Common myeloid progenitor, CD34-positive (primary cell): ENCODE results near the gene R3HDM1.
"Not testable (repeated sequence)": the region's sequence is repeated elsewhere in the genome, so short reads cannot be mapped to it uniquely, and the experiment has no call there.

Source experiments
- CTCF ChIA-PET: fragments of 350-600 bp; sonication (Branson Sonifier 250); formaldehyde crosslinking; loops from one replicate; lab custom pipeline; 2021; ENCODE audit warnings: antibody characterized with exemption; lab: Charles Lee
- POLR2A ChIA-PET: fragments of 350-600 bp; sonication (Branson Sonifier 250); formaldehyde crosslinking; loops from one replicate; lab custom pipeline; 2021; ENCODE audit warnings: antibody characterized with exemption; lab: Charles Lee
- DNase-seq, 3 donors: peaks; one replicate each; pipeline versions ENCODE4 v3.0.0 to v3.0.0-alpha.2; 2013
- H3K27ac ChIP-seq, 2 experiments: 1 replicate in 1 of 2; 2 replicates in 1 of 2; pipeline ENCODE4 v1.7.0; 2013; ENCODE audit warnings: inconsistent platforms in 2 of 2, low read length in 2 of 2, mild to moderate bottlenecking in 2 of 2, low read depth in 1 of 2, moderate library complexity in 1 of 2; ENCODE audit not compliant: severe bottlenecking in 2 of 2, insufficient read depth in 1 of 2, poor library complexity in 1 of 2
- H3K27me3 ChIP-seq, 5 experiments: replicated peaks in 2 of 5; 1 replicate in 3 of 5; 2 replicates in 2 of 5; pipeline versions ENCODE4 v1.6.1 to v1.7.0; 2013; ENCODE audit warnings: low read length in 4 of 5, mild to moderate bottlenecking in 2 of 5, moderate library complexity in 2 of 5, inconsistent platforms in 1 of 5; ENCODE audit not compliant: insufficient read depth in 5 of 5, control insufficient read depth in 4 of 5
- H3K36me3 ChIP-seq, 4 experiments: 1 replicate in 2 of 4; 2 replicates in 2 of 4; pipeline versions ENCODE4 v1.6.1 to v1.7.0; 2013; ENCODE audit warnings: low read length in 3 of 4, control low read depth in 1 of 4, mild to moderate bottlenecking in 1 of 4; ENCODE audit not compliant: control insufficient read depth in 4 of 4, insufficient read depth in 4 of 4
- H3K4me1 ChIP-seq, 4 experiments: 1 replicate in 3 of 4; 2 replicates in 1 of 4; pipeline versions ENCODE4 v1.6.1 to v1.7.1; 2013; ENCODE audit warnings: low read length in 3 of 4, mild to moderate bottlenecking in 3 of 4, control low read depth in 1 of 4, inconsistent platforms in 1 of 4, moderate library complexity in 1 of 4; ENCODE audit not compliant: control insufficient read depth in 4 of 4, insufficient read depth in 4 of 4; ENCODE audit errors: control extremely low read depth in 1 of 4
- H3K4me3 ChIP-seq, 7 experiments: 1 replicate in 4 of 7; 2 replicates in 3 of 7; pipeline versions ENCODE4 v1.5.1 to v1.7.0; 2013; ENCODE audit warnings: mild to moderate bottlenecking in 7 of 7, low read length in 6 of 7, moderate library complexity in 6 of 7, inconsistent platforms in 2 of 7, low read depth in 2 of 7, control low read depth in 1 of 7; ENCODE audit not compliant: insufficient read depth in 4 of 7, control insufficient read depth in 1 of 7; ENCODE audit errors: extremely low read depth in 1 of 7
- H3K9me3 ChIP-seq, 5 experiments: 1 replicate in 4 of 5; 2 replicates in 1 of 5; pipeline versions ENCODE4 v1.6.1 to v1.7.1; 2013; ENCODE audit warnings: low read length in 4 of 5, mild to moderate bottlenecking in 2 of 5, inconsistent platforms in 1 of 5, low read depth in 1 of 5, moderate library complexity in 1 of 5; ENCODE audit not compliant: control insufficient read depth in 4 of 5, insufficient read depth in 2 of 5; ENCODE audit errors: control extremely low read depth in 1 of 5
- WGBS: methylation state at CpG from one replicate; pipeline ENCODE4 v1.1.5; 2013; ENCODE audit not compliant: insufficient coverage; 5-methylcytosine and 5-hydroxymethylcytosine counted together

The R3HDM1 gene

DNA sequence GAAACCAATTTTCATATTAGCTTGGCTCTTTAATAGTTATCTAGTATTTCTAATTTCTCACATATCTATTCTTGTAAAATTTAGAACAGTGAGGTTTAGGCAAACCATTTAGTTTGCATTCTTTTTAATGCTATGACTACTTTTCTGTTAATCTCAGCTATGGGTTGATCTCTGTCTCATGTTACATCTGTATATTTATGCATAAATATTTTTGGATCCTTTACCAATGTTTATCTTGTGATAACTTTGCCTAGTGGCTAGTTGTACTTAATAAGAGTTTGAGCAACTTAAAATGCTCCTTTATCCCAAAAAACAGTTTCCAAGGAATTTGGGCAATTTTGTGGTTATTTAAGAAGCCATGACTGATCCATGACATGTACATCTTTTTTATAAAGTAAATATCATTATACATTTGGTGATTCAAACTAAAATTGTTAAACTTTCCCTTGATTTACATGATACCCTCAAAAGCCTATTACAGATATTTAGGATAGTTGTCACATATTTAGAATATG is 86.3 kb downstream of the R3HDM1 start:
- ChIA-PET POLR2A (no interaction called here), CTCF (no interaction called here)
- no peaks in the 10 kb centered on the region for H3K4me1 ChIP-seq
- H3K36me3 ChIP-seq = peaks cover 2 to 9% (median 4%) of the 10 kb centered on the region in 4 experiments
- H3K4me3 ChIP-seq = no peak overlapping the region
- H3K27ac ChIP-seq = no peak overlapping the region
- no peaks in the 10 kb centered on the region for H3K27me3 ChIP-seq
- no peaks in the 10 kb centered on the region for H3K9me3 ChIP-seq
- no peak for DNase-seq

- ChIA-PET POLR2A (no interaction called here), CTCF (no interaction called here)
Measured at GRCh38 chr2:135620198-135620597, 88.9 kb downstream of the R3HDM1 start.

GRCh38 chr2:135629520-135629919 is 98.2 kb downstream of the R3HDM1 start:
- Histone ChIP-seq H3K36me3 (peaks cover 0 to 15% (median 5%) of the 10 kb centered on the region in 4 experiments), H3K4me1 (no peaks in the 10 kb centered on the region), H3K27ac (no peak overlapping the region), H3K9me3 (no peaks in the 10 kb centered on the region), H3K4me3 (no peak overlapping the region), H3K27me3 (no peaks in the 10 kb centered on the region)
- DNase-seq = no peak
- ChIA-PET POLR2A (no interaction called here), CTCF (no interaction called here)

More at GRCh38 chr2:135620198-135620597, 88.9 kb downstream of the R3HDM1 start:
- Histone ChIP-seq H3K36me3 (peaks cover 0 to 27% (median 9%) of the 10 kb centered on the region in 4 experiments), H3K9me3 (no peaks in the 10 kb centered on the region), H3K27me3 (no peaks in the 10 kb centered on the region), H3K27ac (no peak overlapping the region), H3K4me3 (no peak overlapping the region), H3K4me1 (no peaks in the 10 kb centered on the region)
- no CpG with 5 or more reads among the region's 1 CpG for WGBS
- DNase-seq = no peak

DNA sequence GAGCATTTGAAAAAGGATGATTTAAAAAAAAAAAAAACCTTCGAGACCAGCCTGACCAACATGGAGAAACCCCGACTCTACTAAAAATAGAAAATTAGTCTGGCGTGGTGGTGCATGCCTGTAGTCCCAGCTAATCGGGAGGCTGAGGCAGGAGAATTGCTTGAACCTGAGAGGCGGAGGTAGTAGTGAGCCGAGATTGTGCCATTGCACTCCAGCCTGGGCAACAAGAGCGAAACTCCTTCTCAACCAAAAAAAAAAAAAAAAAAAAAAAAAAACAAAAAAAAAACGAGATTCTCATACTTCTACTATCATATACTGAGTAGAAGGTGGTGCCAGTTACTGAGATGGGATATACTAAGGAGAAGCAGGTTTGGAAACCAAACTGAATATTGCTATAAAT is 98.8 kb downstream of the R3HDM1 start:
- H3K4me3 ChIP-seq, DNase-seq, CTCF ChIA-PET, H3K27ac ChIP-seq, H3K9me3 ChIP-seq, H3K27me3 ChIP-seq, POLR2A ChIA-PET, H3K36me3 ChIP-seq, H3K4me1 ChIP-seq: not testable (repeated sequence)
- 98% methylated on average over 4 of the region's 8 CpGs for WGBS

DNA sequence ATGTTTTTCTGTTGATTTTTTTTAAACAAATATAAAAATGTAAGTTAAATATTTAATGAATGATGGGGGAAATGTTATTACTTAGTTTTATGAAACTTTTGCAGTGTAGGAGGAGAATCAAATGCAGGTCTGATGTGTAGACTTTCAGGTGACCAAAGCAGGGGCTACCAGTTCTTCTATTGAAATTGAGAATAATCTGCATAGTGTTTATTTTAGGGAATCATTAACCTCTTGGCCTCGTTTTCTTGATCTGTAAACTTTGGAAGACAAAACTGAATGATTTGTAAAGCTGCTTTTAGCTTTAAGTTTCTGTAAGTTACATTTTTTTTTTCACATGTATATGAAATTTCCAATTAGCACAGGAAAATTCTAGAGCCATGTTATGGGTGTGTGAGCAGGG is 99.2 kb downstream of the R3HDM1 start:
- Histone ChIP-seq H3K4me3 (no peak overlapping the region), H3K27ac (no peak overlapping the region), H3K36me3 (peaks cover 2 to 9% (median 5%) of the 10 kb centered on the region in 4 experiments), H3K4me1 (no peaks in the 10 kb centered on the region), H3K27me3 (no peaks in the 10 kb centered on the region), H3K9me3 (no peaks in the 10 kb centered on the region)
- no peak for DNase-seq
- no CpG with 5 or more reads among the region's 1 CpG for WGBS
- CTCF ChIA-PET = no interaction called here
- POLR2A ChIA-PET = no interaction called here

- H3K4me1 ChIP-seq = no peaks in the 10 kb centered on the region
- 100% methylated on average over 2 of the region's 4 CpGs for WGBS
- DNase-seq = no peak
- no peaks in the 10 kb centered on the region for H3K27me3 ChIP-seq
- H3K27ac ChIP-seq = no peak overlapping the region
- H3K9me3 ChIP-seq = no peaks in the 10 kb centered on the region
- H3K4me3 ChIP-seq = no peak overlapping the region
- peaks cover 11 to 34% (median 23%) of the 10 kb centered on the region in 4 experiments for H3K36me3 ChIP-seq
- ChIA-PET CTCF (interaction anchor here (0.6 kb wide), 1 partner anchor 353 kb away, joined by 3 read pairs; no protein-coding TSS in a partner anchor), POLR2A (no interaction called here)
Measured at GRCh38 chr2:135633582-135633981, 102.3 kb downstream of the R3HDM1 start.

GRCh38 chr2:135635212-135635835 is 104.0 kb downstream of the R3HDM1 start:
- Histone ChIP-seq H3K4me1 (no peaks in the 10 kb centered on the region), H3K27me3 (no peaks in the 10 kb centered on the region), H3K27ac (no peak overlapping the region), H3K9me3 (no peaks in the 10 kb centered on the region), H3K36me3 (peaks cover 14 to 48% (median 31%) of the 10 kb centered on the region in 4 experiments), H3K4me3 (no peak overlapping the region)
- ChIA-PET POLR2A (no interaction called here), CTCF (no interaction called here)
- no peak for DNase-seq
- WGBS = 100% methylated on average over 2 of the region's 6 CpGs
